ENCODE measurements around the gene SMYD3. TPM values are rescaled to one million over a fixed set of nuclear protein-coding genes. Genes with fewer than 3 reads are reported as not detected.
A peak's percentile ranks its signal among the peaks of the same experiment; 100 is the strongest.

SMYD3 gene
- total and polyA plus RNA-seq, 5 donors from 2014 or later, result 17.7 to 36.6 (median 28.9) TPM

GRCh38 chr1:246508897-246509688 is 2.0 kb upstream of the SMYD3 start:
- no peak overlapping the region for H3K4me3 Mint-ChIP-seq
- H3K27ac ChIP-seq (ENCODE audit: insufficient read depth, low read length, poor library complexity, severe bottlenecking), result no peak overlapping the region
- peaks cover 0 to 6% of the 10 kb centered on the region in 2 experiments for H3K9me3 ChIP-seq (ENCODE audit: control insufficient read depth in 2 of 2, low read length in 2 of 2)
- ATAC-seq (ENCODE audit: low read depth in 2 of 2) (no peak), DNase-seq (no peak)
- peaks cover 8% of the 10 kb centered on the region for H3K4me1 ChIP-seq (ENCODE audit: control insufficient read depth, insufficient read depth, low read length, poor library complexity, severe bottlenecking)
- H3K27me3 ChIP-seq (ENCODE audit: control insufficient read depth, insufficient read depth, low read length), result no peaks in the 10 kb centered on the region
- no peak overlapping the region for H3K27ac Mint-ChIP-seq
- no peaks in the 10 kb centered on the region for H3K27me3 Mint-ChIP-seq
- no peaks in the 10 kb centered on the region for H3K36me3 Mint-ChIP-seq
- H3K4me1 Mint-ChIP-seq, result peaks cover 15 to 28% (median 17%) of the 10 kb centered on the region in 4 donors
- no peaks in the 10 kb centered on the region for H3K36me3 ChIP-seq (ENCODE audit: control insufficient read depth, insufficient read depth, low read length)
- peaks cover 0 to 2% (median 0%) of the 10 kb centered on the region in 7 donors for H3K9me3 Mint-ChIP-seq
- H3K4me3 ChIP-seq (ENCODE audit: low read depth, low read length), result no peak overlapping the region

- peak overlapping the region; percentile 69 for H3K4me3 ChIP-seq (ENCODE audit: low read depth, low read length)
- ATAC-seq (ENCODE audit: low read depth in 2 of 2), result no peak
- H3K4me1 ChIP-seq (ENCODE audit: control insufficient read depth, insufficient read depth, low read length, poor library complexity, severe bottlenecking), result peaks cover 8% of the 10 kb centered on the region
- H3K9me3 ChIP-seq (ENCODE audit: control insufficient read depth in 2 of 2, low read length in 2 of 2), result no peaks in the 10 kb centered on the region
- peaks cover 15 to 34% (median 22%) of the 10 kb centered on the region in 4 donors for H3K4me1 Mint-ChIP-seq
- H3K27me3 Mint-ChIP-seq, result no peaks in the 10 kb centered on the region
- no peaks in the 10 kb centered on the region for H3K36me3 Mint-ChIP-seq
- no peaks in the 10 kb centered on the region for H3K36me3 ChIP-seq (ENCODE audit: control insufficient read depth, insufficient read depth, low read length)
- no peak for DNase-seq
- H3K4me3 Mint-ChIP-seq, result peak overlapping the region; percentile 93 to 97 (median 96)
- peak overlapping the region in 2 of 3 donors; percentile 84 to 96 for H3K27ac Mint-ChIP-seq
- H3K27me3 ChIP-seq (ENCODE audit: control insufficient read depth, insufficient read depth, low read length), result no peaks in the 10 kb centered on the region
- H3K27ac ChIP-seq (ENCODE audit: insufficient read depth, low read length, poor library complexity, severe bottlenecking), result peak overlapping the region; percentile 57
- H3K9me3 Mint-ChIP-seq, result peaks cover 0 to 1% (median 0%) of the 10 kb centered on the region in 7 donors
Observed at GRCh38 chr1:246506367-246506673, 759 bp downstream of the SMYD3 start.

- Mint-ChIP-seq H3K9me3 (peaks cover 0 to 1% (median 0%) of the 10 kb centered on the region in 7 donors), H3K36me3 (no peaks in the 10 kb centered on the region), H3K27ac (peak overlapping the region in 2 of 3 donors; percentile 33 to 58), H3K27me3 (no peaks in the 10 kb centered on the region), H3K4me3 (peak overlapping the region in 2 of 4 donors; percentile 24 to 43), H3K4me1 (peaks cover 15 to 34% (median 23%) of the 10 kb centered on the region in 4 donors)
- Histone ChIP-seq H3K27me3 (ENCODE audit: control insufficient read depth, insufficient read depth, low read length) (no peaks in the 10 kb centered on the region), H3K27ac (ENCODE audit: insufficient read depth, low read length, poor library complexity, severe bottlenecking) (no peak overlapping the region), H3K4me1 (ENCODE audit: control insufficient read depth, insufficient read depth, low read length, poor library complexity, severe bottlenecking) (peaks cover 8% of the 10 kb centered on the region), H3K9me3 (ENCODE audit: control insufficient read depth in 2 of 2, low read length in 2 of 2) (no peaks in the 10 kb centered on the region), H3K4me3 (ENCODE audit: low read depth, low read length) (no peak overlapping the region), H3K36me3 (ENCODE audit: control insufficient read depth, insufficient read depth, low read length) (no peaks in the 10 kb centered on the region)
- ATAC-seq (ENCODE audit: low read depth in 2 of 2) (no peak), DNase-seq (no peak)
Observed at GRCh38 chr1:246503341-246503740, 3.7 kb downstream of the SMYD3 start.

GRCh38 chr1:246497331-246497915 is 9.7 kb downstream of the SMYD3 start:
- no peak overlapping the region for H3K4me3 Mint-ChIP-seq
- peak overlapping the region; percentile 26 for H3K4me3 ChIP-seq (ENCODE audit: low read depth, low read length)
- H3K27me3 Mint-ChIP-seq, result no peaks in the 10 kb centered on the region
- H3K9me3 Mint-ChIP-seq, result no peaks in the 10 kb centered on the region
- ATAC-seq (ENCODE audit: low read depth in 2 of 2), result peak; percentile 46 to 58
- no peak overlapping the region for H3K27ac Mint-ChIP-seq
- peaks cover 4% of the 10 kb centered on the region for H3K4me1 ChIP-seq (ENCODE audit: control insufficient read depth, insufficient read depth, low read length, poor library complexity, severe bottlenecking)
- no peaks in the 10 kb centered on the region for H3K27me3 ChIP-seq (ENCODE audit: control insufficient read depth, insufficient read depth, low read length)
- no peaks in the 10 kb centered on the region for H3K9me3 ChIP-seq (ENCODE audit: control insufficient read depth in 2 of 2, low read length in 2 of 2)
- peak in 2 of 3 donors; percentile 73 to 83 for DNase-seq
- H3K4me1 Mint-ChIP-seq, result peaks cover 10 to 21% (median 12%) of the 10 kb centered on the region in 4 donors
- H3K36me3 Mint-ChIP-seq, result no peaks in the 10 kb centered on the region
- H3K27ac ChIP-seq (ENCODE audit: insufficient read depth, low read length, poor library complexity, severe bottlenecking), result peak overlapping the region; percentile 21
- no peaks in the 10 kb centered on the region for H3K36me3 ChIP-seq (ENCODE audit: control insufficient read depth, insufficient read depth, low read length)

- H3K36me3 ChIP-seq (ENCODE audit: control insufficient read depth, insufficient read depth, low read length), result no peaks in the 10 kb centered on the region
- DNase-seq, result peak; percentile 14 to 57 (median 15)
- Mint-ChIP-seq H3K4me3 (no peak overlapping the region), H3K9me3 (no peaks in the 10 kb centered on the region), H3K27me3 (no peaks in the 10 kb centered on the region), H3K36me3 (peaks cover 9% of the 10 kb centered on the region), H3K4me1 (peaks cover 7 to 29% (median 18%) of the 10 kb centered on the region in 4 donors), H3K27ac (no peak overlapping the region)
- H3K27ac ChIP-seq (ENCODE audit: insufficient read depth, low read length, poor library complexity, severe bottlenecking), result no peak overlapping the region
- no peak for ATAC-seq (ENCODE audit: low read depth in 2 of 2)
- peaks cover 2% of the 10 kb centered on the region for H3K4me1 ChIP-seq (ENCODE audit: control insufficient read depth, insufficient read depth, low read length, poor library complexity, severe bottlenecking)
- H3K9me3 ChIP-seq (ENCODE audit: control insufficient read depth in 2 of 2, low read length in 2 of 2), result no peaks in the 10 kb centered on the region
- H3K4me3 ChIP-seq (ENCODE audit: low read depth, low read length), result no peak overlapping the region
- no peaks in the 10 kb centered on the region for H3K27me3 ChIP-seq (ENCODE audit: control insufficient read depth, insufficient read depth, low read length)
Observed at GRCh38 chr1:246492611-246493245, 14.4 kb downstream of the SMYD3 start.

- no peaks in the 10 kb centered on the region for H3K9me3 Mint-ChIP-seq
- Histone ChIP-seq H3K4me1 (ENCODE audit: control insufficient read depth, insufficient read depth, low read length, poor library complexity, severe bottlenecking) (no peaks in the 10 kb centered on the region), H3K27ac (ENCODE audit: insufficient read depth, low read length, poor library complexity, severe bottlenecking) (no peak overlapping the region), H3K4me3 (ENCODE audit: low read depth, low read length) (no peak overlapping the region), H3K9me3 (ENCODE audit: control insufficient read depth in 2 of 2, low read length in 2 of 2) (no peaks in the 10 kb centered on the region), H3K27me3 (ENCODE audit: control insufficient read depth, insufficient read depth, low read length) (no peaks in the 10 kb centered on the region), H3K36me3 (ENCODE audit: control insufficient read depth, insufficient read depth, low read length) (no peaks in the 10 kb centered on the region)
- peaks cover 9 to 30% (median 13%) of the 10 kb centered on the region in 4 donors for H3K4me1 Mint-ChIP-seq
- no peak overlapping the region for H3K27ac Mint-ChIP-seq
- ATAC-seq (ENCODE audit: low read depth in 2 of 2), result no peak
- no peak for DNase-seq
- no peak overlapping the region for H3K4me3 Mint-ChIP-seq
- peaks cover 9% of the 10 kb centered on the region for H3K36me3 Mint-ChIP-seq
- H3K27me3 Mint-ChIP-seq, result no peaks in the 10 kb centered on the region
Observed at GRCh38 chr1:246491551-246492053, 15.5 kb downstream of the SMYD3 start.

GRCh38 chr1:246488674-246489073 is 18.4 kb downstream of the SMYD3 start:
- Mint-ChIP-seq H3K27me3 (no peaks in the 10 kb centered on the region), H3K27ac (peak overlapping the region in 1 of 3 donors; percentile 6), H3K4me3 (no peak overlapping the region), H3K9me3 (no peaks in the 10 kb centered on the region), H3K4me1 (peaks cover 9 to 26% (median 16%) of the 10 kb centered on the region in 4 donors), H3K36me3 (peaks cover 9% of the 10 kb centered on the region)
- H3K27ac ChIP-seq (ENCODE audit: insufficient read depth, low read length, poor library complexity, severe bottlenecking), result no peak overlapping the region
- DNase-seq (no peak), ATAC-seq (ENCODE audit: low read depth in 2 of 2) (no peak)
- H3K27me3 ChIP-seq (ENCODE audit: control insufficient read depth, insufficient read depth, low read length), result no peaks in the 10 kb centered on the region
- no peak overlapping the region for H3K4me3 ChIP-seq (ENCODE audit: low read depth, low read length)
- H3K4me1 ChIP-seq (ENCODE audit: control insufficient read depth, insufficient read depth, low read length, poor library complexity, severe bottlenecking), result peaks cover 2% of the 10 kb centered on the region
- no peaks in the 10 kb centered on the region for H3K36me3 ChIP-seq (ENCODE audit: control insufficient read depth, insufficient read depth, low read length)
- H3K9me3 ChIP-seq (ENCODE audit: control insufficient read depth in 2 of 2, low read length in 2 of 2), result no peaks in the 10 kb centered on the region

Data from CD4-positive, CD25-positive, alpha-beta regulatory T cell (primary cell).